ENCODE measurements around the gene MRPS18A.

MRPS18A gene

GRCh38 chr6:43687079-43687436, 533 bp downstream of the MRPS18A start:
- no peak for TF ChIP-seq CTCF (IDR thresholded peaks at IDR 0.05; ENCODE audit: insufficient read depth, low read depth, low read length, missing control alignments)
- no peak for DNase-seq (ENCODE audit: low read depth)
- H3K4me3 ChIP-seq (ENCODE audit: low read depth, low read length), result peak overlapping the region; percentile 100

GRCh38 chr6:43683708-43684455, 3.7 kb downstream of the MRPS18A start:
- no peak for TF ChIP-seq CTCF (IDR thresholded peaks at IDR 0.05; ENCODE audit: insufficient read depth, low read depth, low read length, missing control alignments)
- no peak overlapping the region for H3K4me3 ChIP-seq (ENCODE audit: low read depth, low read length)
- no peak for DNase-seq (ENCODE audit: low read depth)

- no peak for DNase-seq (ENCODE audit: low read depth)
- TF ChIP-seq CTCF (IDR thresholded peaks at IDR 0.05; ENCODE audit: insufficient read depth, low read depth, low read length, missing control alignments), result no peak
- no peak overlapping the region for H3K4me3 ChIP-seq (ENCODE audit: low read depth, low read length)
Observed at GRCh38 chr6:43682724-43683429, 4.7 kb downstream of the MRPS18A start.

GRCh38 chr6:43681303-43681702, 6.3 kb downstream of the MRPS18A start:
- no peak overlapping the region for H3K4me3 ChIP-seq (ENCODE audit: low read depth, low read length)
- TF ChIP-seq CTCF (IDR thresholded peaks at IDR 0.05; ENCODE audit: insufficient read depth, low read depth, low read length, missing control alignments), result no peak
- no peak for DNase-seq (ENCODE audit: low read depth)

GRCh38 chr6:43680308-43681200, 7.0 kb downstream of the MRPS18A start:
- no peak overlapping the region for H3K4me3 ChIP-seq (ENCODE audit: low read depth, low read length)
- no peak for TF ChIP-seq CTCF (IDR thresholded peaks at IDR 0.05; ENCODE audit: insufficient read depth, low read depth, low read length, missing control alignments)
- no peak for DNase-seq (ENCODE audit: low read depth)

GRCh38 chr6:43679057-43679456, 8.5 kb downstream of the MRPS18A start:
- no peak for DNase-seq (ENCODE audit: low read depth)
- no peak for TF ChIP-seq CTCF (IDR thresholded peaks at IDR 0.05; ENCODE audit: insufficient read depth, low read depth, low read length, missing control alignments)
- no peak overlapping the region for H3K4me3 ChIP-seq (ENCODE audit: low read depth, low read length)

Data from GM12865 (cell line).